Measurements from ENCODE around the gene TMEM63A.

- TF ChIP-seq CTCF (IDR thresholded peaks at IDR 0.05) (no peak), POLR2A (IDR thresholded peaks at IDR 0.05) (no peak)
Measured at GRCh38 chr1:225875044-225875815, 7.0 kb downstream of the TMEM63A start.

All from uterus (tissue), 2 donors.